Lung (tissue), 12 donors: Measurements from ENCODE around the gene ANKS1B. TPM values are rescaled to one million over a fixed set of nuclear protein-coding genes. Genes with fewer than 3 reads are reported as not detected.
A peak's percentile ranks its signal among the peaks of the same experiment; 100 is the strongest.

Source experiments
- ATAC-seq: fragments of 200-7000 bp; cut with Tn5 transposase; one replicate; pipeline ENCODE4 v1.9.1; 2020; ENCODE audit warnings: moderate number of reproducible peaks; ENCODE audit not compliant: insufficient read depth, low FRiP score
- DNase-seq, 3 donors: peaks; one replicate each; pipeline ENCODE4 v3.0.0-alpha.2; 2013 to 2017
- H3K27ac ChIP-seq, 2 donors: one replicate each; pipeline ENCODE4 v1.5.1; 2013; ENCODE audit warnings: mild to moderate bottlenecking in 2 of 2, moderate library complexity in 2 of 2, control low read depth in 1 of 2, inconsistent platforms in 1 of 2, low read depth in 1 of 2, low read length in 1 of 2
- H3K27me3 ChIP-seq, 3 donors: one replicate each; pipeline ENCODE4 v1.5.1; 2013; ENCODE audit warnings: low read length in 2 of 3; ENCODE audit not compliant: control insufficient read depth in 3 of 3, insufficient read depth in 3 of 3
- H3K36me3 ChIP-seq, 4 donors: one replicate each; pipeline ENCODE4 v1.5.1; 2013; ENCODE audit warnings: low read length in 4 of 4, mild to moderate bottlenecking in 1 of 4, moderate library complexity in 1 of 4; ENCODE audit not compliant: control insufficient read depth in 4 of 4, insufficient read depth in 4 of 4
- H3K4me1 ChIP-seq, 5 donors: one replicate each; pipeline ENCODE4 v1.5.1; 2013; ENCODE audit warnings: low read length in 5 of 5, mild to moderate bottlenecking in 2 of 5, moderate library complexity in 1 of 5; ENCODE audit not compliant: control insufficient read depth in 5 of 5, insufficient read depth in 5 of 5
- H3K4me3 ChIP-seq: one replicate; pipeline ENCODE4 v1.5.1; 2013; ENCODE audit warnings: mild to moderate bottlenecking, control low read depth, moderate library complexity
- H3K9ac ChIP-seq, 2 donors: one replicate each; pipeline ENCODE4 v1.5.1; 2013; ENCODE audit warnings: low read length in 2 of 2, control low read depth in 1 of 2; ENCODE audit not compliant: insufficient read depth in 1 of 2
- H3K9me3 ChIP-seq, 4 donors: one replicate each; pipeline ENCODE4 v1.5.1; 2013; ENCODE audit warnings: low read length in 3 of 4, mild to moderate bottlenecking in 1 of 4, moderate library complexity in 1 of 4; ENCODE audit not compliant: control insufficient read depth in 4 of 4, insufficient read depth in 3 of 4
- CTCF ChIP-seq: IDR thresholded peaks from 2 replicates; pipeline ENCODE4 v1.5.1; 2012; ENCODE audit warnings: mild to moderate bottlenecking; ENCODE audit errors: control extremely low read depth, extremely low read depth
- WGBS, 2 donors: extraction: QIAGEN DNeasy Blood & Tissue Kit; methylation state at CpG; one replicate each; pipeline ENCODE4 v1.1.7; 2013; 5-methylcytosine and 5-hydroxymethylcytosine counted together
- polyA plus RNA-seq, 2 donors: library from polyadenylated mRNA; stranded (reverse); fragments of 200-250 nt; gene quantifications; one replicate each; pipeline ENCODE4 v1.2.1, GENCODE V29; 2013
- total RNA-seq, 2 donors: library from RNA; depleted of rRNA in 1 of 2; stranded (reverse); fragments of >200 nt in 1 of 2; gene quantifications; one replicate each; pipeline ENCODE4 v1.2.1, GENCODE V29; 2014 to 2021
- donor health status: control.
- donor health status: control.
- donor health status: Bipolar disorder and iron deficiency.
- donor health status: healthy.
- donor health status: DM: yes; HTN: yes; CAD: no.

Gene ANKS1B
- total and polyA plus RNA-seq, 4 donors = 0.32 to 10.3 (median 3.7) TPM

GRCh38 chr12:99822273-99822672 is 162.5 kb downstream of the ANKS1B start:
- ATAC-seq (no peak), DNase-seq (no peak)
- TF ChIP-seq CTCF = no peak
- no peaks in the 10 kb centered on the region for H3K4me1 ChIP-seq
- no peaks in the 10 kb centered on the region for H3K36me3 ChIP-seq
- H3K9ac ChIP-seq = no peak overlapping the region
- H3K27me3 ChIP-seq = no peaks in the 10 kb centered on the region
- no peak overlapping the region for H3K4me3 ChIP-seq
- H3K9me3 ChIP-seq = no peaks in the 10 kb centered on the region
- no peak overlapping the region for H3K27ac ChIP-seq

- H3K4me1 ChIP-seq = peaks cover 0 to 5% (median 0%) of the 10 kb centered on the region in 5 donors
- no peak for TF ChIP-seq CTCF
- no peaks in the 10 kb centered on the region for H3K36me3 ChIP-seq
- H3K9me3 ChIP-seq = no peaks in the 10 kb centered on the region
- ATAC-seq (no peak), DNase-seq (peak in 2 of 3 donors; percentile 67 to 70)
- H3K27me3 ChIP-seq = no peaks in the 10 kb centered on the region
- 18 to 34% methylated on average over 2 of the region's 2 CpGs for WGBS, 2 donors
- H3K4me3 ChIP-seq = no peak overlapping the region
- H3K9ac ChIP-seq = no peak overlapping the region
- H3K27ac ChIP-seq = no peak overlapping the region
Observed at GRCh38 chr12:99810718-99811593, 173.8 kb downstream of the ANKS1B start.

- 82% methylated on average over 8 of the region's 8 CpGs for WGBS, 2 donors
- H3K9me3 ChIP-seq = no peaks in the 10 kb centered on the region
- H3K4me1 ChIP-seq = peaks cover 0 to 5% (median 0%) of the 10 kb centered on the region in 5 donors
- H3K36me3 ChIP-seq = no peaks in the 10 kb centered on the region
- H3K9ac ChIP-seq = no peak overlapping the region
- H3K27me3 ChIP-seq = no peaks in the 10 kb centered on the region
- no peak overlapping the region for H3K27ac ChIP-seq
- TF ChIP-seq CTCF = no peak
- no peak for DNase-seq
- no peak overlapping the region for H3K4me3 ChIP-seq
- no peak for ATAC-seq
Observed at GRCh38 chr12:99809909-99810308, 174.8 kb downstream of the ANKS1B start.
